Upper lobe of right lung (tissue), 1 donor: Measurements from ENCODE around the gene PITRM1. TPM values are rescaled to one million over a fixed set of nuclear protein-coding genes. Genes with fewer than 3 reads are reported as not detected.
A peak's percentile ranks its signal among the peaks of the same experiment; 100 is the strongest.

ENCODE experiments used
- ATAC-seq: fragments of 200-7000 bp; cut with Tn5 transposase; one replicate; pipeline ENCODE4 v1.9.1; 2020; ENCODE audit warnings: mild to moderate bottlenecking, moderate library complexity
- DNase-seq: peaks from one replicate; pipeline ENCODE4 v3.0.0-alpha.2; 2020
- H3K27ac ChIP-seq: fragments of 200-600 bp; one replicate; pipeline ENCODE4 v1.8.0; 2022
- H3K27me3 ChIP-seq: fragments of 200-600 bp; one replicate; pipeline ENCODE4 v1.8.0; 2022; ENCODE audit warnings: mild to moderate bottlenecking
- H3K36me3 ChIP-seq: fragments of 200-600 bp; one replicate; pipeline ENCODE4 v1.8.0; 2022
- H3K4me1 ChIP-seq: fragments of 200-600 bp; one replicate; pipeline ENCODE4 v1.8.0; 2022
- H3K4me3 ChIP-seq: fragments of 200-600 bp; one replicate; pipeline ENCODE4 v1.8.0; 2022; ENCODE audit warnings: mild to moderate bottlenecking
- H3K9me3 ChIP-seq: fragments of 200-600 bp; one replicate; pipeline ENCODE4 v1.8.0; 2022
- CTCF ChIP-seq: fragments of 200-600 bp; IDR thresholded peaks from one replicate; pipeline ENCODE4 v1.8.0; 2022; ENCODE audit warnings: antibody characterized with exemption
- intact Hi-C: fragments of 100-400 bp; cut with DNase I; formaldehyde crosslinking; loops from one replicate; pipeline ENCODE4 v1.11.0; 2022
- total RNA-seq: library from RNA; stranded (reverse); fragmentation: NEBNext Ultra II Directional; extraction: Animal tissue kit (Norgen Biotek cat#: 25700); gene quantifications from one replicate; pipeline ENCODE4 v1.2.1, GENCODE V29; 2021
- donor health status: DM: no; HTN: yes; CAD: no; lungs with severe emphysema.

The PITRM1 gene
- total RNA-seq, 1 donor from 2014 or later: 65.0 TPM

GRCh38 chr10:3094609-3095036, 78.0 kb downstream of the PITRM1 start:
- Histone ChIP-seq H3K4me3 (no peak overlapping the region), H3K27me3 (no peaks in the 10 kb centered on the region), H3K4me1 (peaks cover 36% of the 10 kb centered on the region), H3K27ac (no peak overlapping the region), H3K36me3 (no peaks in the 10 kb centered on the region), H3K9me3 (no peaks in the 10 kb centered on the region)
- ATAC-seq (no peak), DNase-seq (no peak)
- no peak for TF ChIP-seq CTCF
- intact Hi-C loops: no loop called here

GRCh38 chr10:3093996-3094395, 78.6 kb downstream of the PITRM1 start:
- no peaks in the 10 kb centered on the region for H3K27me3 ChIP-seq
- H3K27ac ChIP-seq: no peak overlapping the region
- DNase-seq (no peak), ATAC-seq (no peak)
- intact Hi-C loops: no loop called here
- H3K4me1 ChIP-seq: peaks cover 36% of the 10 kb centered on the region
- no peaks in the 10 kb centered on the region for H3K9me3 ChIP-seq
- TF ChIP-seq CTCF: no peak
- H3K4me3 ChIP-seq: no peak overlapping the region
- H3K36me3 ChIP-seq: no peaks in the 10 kb centered on the region

DNA sequence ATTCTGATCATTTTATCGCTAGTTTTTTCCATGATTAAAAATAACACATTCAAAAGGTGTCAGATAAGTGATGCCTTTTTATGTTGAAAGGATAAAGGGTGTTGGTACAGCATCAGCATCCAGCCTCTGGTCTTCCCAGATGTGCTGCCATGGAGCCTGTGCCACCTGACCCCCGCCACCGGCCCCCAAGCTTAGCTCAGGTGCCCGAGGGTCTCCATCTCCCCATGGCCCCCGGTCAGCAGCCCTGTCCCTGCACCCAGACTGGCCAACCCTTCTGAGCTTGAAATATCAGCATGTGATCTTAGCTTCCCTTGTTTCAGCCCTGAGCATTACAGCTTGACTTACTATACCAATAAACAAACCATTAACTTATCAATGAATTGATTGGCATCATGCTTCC, 80.7 kb downstream of the PITRM1 start:
- DNase-seq (no peak), ATAC-seq (no peak)
- H3K27me3 ChIP-seq: no peaks in the 10 kb centered on the region
- H3K27ac ChIP-seq: peak overlapping the region; percentile 17
- intact Hi-C loops: no loop called here
- no peak for TF ChIP-seq CTCF
- peaks cover 36% of the 10 kb centered on the region for H3K4me1 ChIP-seq
- H3K9me3 ChIP-seq: no peaks in the 10 kb centered on the region
- H3K4me3 ChIP-seq: no peak overlapping the region
- no peaks in the 10 kb centered on the region for H3K36me3 ChIP-seq

- peak; percentile 85 for ATAC-seq
- Histone ChIP-seq H3K36me3 (no peaks in the 10 kb centered on the region), H3K4me1 (peaks cover 31% of the 10 kb centered on the region), H3K4me3 (no peak overlapping the region), H3K27ac (peak overlapping the region; percentile 76), H3K27me3 (no peaks in the 10 kb centered on the region), H3K9me3 (no peaks in the 10 kb centered on the region)
- no peak for TF ChIP-seq CTCF
- peak; percentile 81 for DNase-seq
- intact Hi-C loops: no loop called here
Observed at GRCh38 chr10:3090914-3091787, 81.4 kb downstream of the PITRM1 start.

GRCh38 chr10:3090388-3090787, 82.2 kb downstream of the PITRM1 start:
- Histone ChIP-seq H3K36me3 (no peaks in the 10 kb centered on the region), H3K9me3 (no peaks in the 10 kb centered on the region), H3K4me3 (no peak overlapping the region), H3K27me3 (no peaks in the 10 kb centered on the region), H3K27ac (no peak overlapping the region), H3K4me1 (peaks cover 24% of the 10 kb centered on the region)
- no peak for TF ChIP-seq CTCF
- intact Hi-C loops: no loop called here
- ATAC-seq: no peak
- DNase-seq: no peak

Other genes starting within 250 kb of the PITRM1 start
- 29.3 TPM for gene PFKP, start 105.2 kb downstream of the PITRM1 start, total RNA-seq